Measurements from ENCODE around the gene DPH7.
"Not testable (repeated sequence)": the region's sequence is repeated elsewhere in the genome, so short reads cannot be mapped to it uniquely, and the experiment has no call there.

Gene DPH7

DNA sequence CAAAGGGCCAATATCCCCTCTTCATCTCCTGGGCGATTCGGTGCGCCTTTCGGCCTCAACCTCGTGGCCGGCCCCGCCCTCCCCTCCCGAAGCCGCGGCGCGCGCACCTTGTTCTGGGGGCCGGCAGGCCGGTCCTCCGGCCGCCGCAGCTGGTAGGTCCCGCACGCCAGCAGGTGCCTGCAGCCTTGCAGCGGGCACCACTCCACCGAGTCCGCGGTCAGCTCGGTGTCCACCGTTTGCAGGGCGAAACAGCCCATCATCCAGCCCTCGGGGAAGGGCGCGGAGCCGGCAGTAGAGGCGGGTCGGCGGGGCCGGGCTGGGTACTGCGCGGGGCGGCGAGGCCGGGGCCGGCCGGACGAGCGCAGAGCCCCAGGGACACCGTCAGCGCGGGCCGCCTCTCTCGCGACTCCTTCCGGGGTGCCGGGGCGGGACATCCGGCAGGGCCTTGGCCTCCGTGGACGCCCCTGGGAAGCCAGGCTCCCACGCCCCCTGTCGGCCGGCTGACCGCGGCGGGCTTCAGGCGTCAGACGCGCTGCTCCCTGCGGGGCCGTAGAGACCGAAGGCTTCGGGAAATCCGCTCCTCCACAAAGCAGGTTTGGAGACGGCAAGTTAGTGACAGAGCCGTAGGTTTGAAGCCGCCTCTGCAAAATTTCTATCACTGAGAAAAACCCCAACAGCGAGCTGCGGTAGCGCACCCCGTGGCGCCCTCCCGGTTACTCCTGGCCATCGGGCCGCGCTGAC is at the start of gene DPH7:
Gene DPH7, minus strand, starts transcription at position 408 of the 741 bp plus-strand sequence. Its CDS starts 148 bp downstream, at position 260.
- peak; percentile 13 for FAIRE-seq
- peak; percentile 98 for DNase-seq (ENCODE audit: low spot score)

DNA sequence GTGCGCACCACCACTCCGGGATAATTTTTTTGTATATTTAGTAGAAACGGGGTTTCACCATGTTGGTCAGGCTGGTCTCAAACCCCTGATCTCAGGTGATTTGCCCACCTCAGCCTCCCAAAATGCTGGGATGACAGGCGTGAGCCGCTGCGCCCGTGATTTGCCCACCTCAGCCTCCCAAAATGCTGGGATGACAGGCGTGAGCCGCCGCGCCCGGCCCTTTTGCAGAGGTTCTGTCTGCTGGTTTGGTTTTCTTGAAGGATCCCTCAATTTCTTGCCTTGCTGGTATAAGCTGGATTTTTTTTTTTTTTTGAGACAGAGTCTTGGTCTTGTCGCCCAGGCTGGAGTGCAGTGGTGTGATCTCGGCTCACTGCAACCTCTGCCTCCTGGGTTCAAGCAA is 48.7 kb upstream of the DPH7 start:
- DNase-seq (ENCODE audit: low spot score); FAIRE-seq: not testable (repeated sequence)

DNA sequence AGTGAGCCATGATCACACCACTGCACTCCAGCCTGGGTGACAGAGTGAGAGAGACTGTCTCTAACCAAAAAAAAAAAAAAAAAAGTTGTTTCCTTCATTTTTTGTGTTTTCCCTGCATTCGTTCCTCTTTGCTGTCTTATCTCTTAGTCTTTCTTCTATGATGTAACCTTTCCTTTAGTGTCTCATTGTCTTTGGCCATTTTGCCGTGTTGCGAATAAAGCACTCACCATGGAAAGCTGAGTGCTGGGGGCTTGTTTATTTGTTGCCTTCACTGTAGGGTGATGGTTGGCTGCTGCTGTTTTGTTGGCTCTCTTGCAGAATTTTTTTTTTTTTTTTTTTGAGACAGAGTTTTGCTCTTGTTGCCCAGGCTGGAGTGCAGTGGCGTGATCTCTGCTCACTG is 47.7 kb upstream of the DPH7 start:
- DNase-seq (ENCODE audit: low spot score) (no peak), FAIRE-seq (no peak)

- FAIRE-seq: not testable (repeated sequence)
Measured at GRCh38 chr9:137622211-137622610, 43.5 kb upstream of the DPH7 start.

GRCh38 chr9:137621131-137621757 is 42.5 kb upstream of the DPH7 start:
- DNase-seq (ENCODE audit: low spot score) (no peak), FAIRE-seq (no peak)

More at GRCh38 chr9:137622211-137622610, 43.5 kb upstream of the DPH7 start:
- not testable (repeated sequence) for DNase-seq (ENCODE audit: low spot score)

GRCh38 chr9:137620581-137620980 is 41.9 kb upstream of the DPH7 start:
- DNase-seq (ENCODE audit: low spot score) (no peak), FAIRE-seq (no peak)

DNA sequence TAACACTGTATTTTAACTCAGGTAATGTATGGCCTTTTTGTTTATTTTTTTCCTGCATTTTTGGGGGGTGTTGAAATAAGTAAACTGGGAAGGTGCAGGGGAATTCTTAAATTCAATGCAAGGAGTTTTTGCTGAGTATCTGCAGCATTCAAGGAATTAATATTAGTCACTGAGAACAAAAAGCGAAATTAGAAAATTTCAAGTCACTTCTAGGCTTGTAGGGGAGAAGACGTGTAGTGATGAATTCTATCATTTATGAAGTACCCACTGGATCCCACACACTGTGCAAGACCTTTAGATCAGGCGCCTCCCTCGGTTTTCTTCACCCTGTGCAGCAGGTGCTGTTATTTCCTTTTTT is 41.3 kb upstream of the DPH7 start:
- DNase-seq (ENCODE audit: low spot score): no peak

DNA sequence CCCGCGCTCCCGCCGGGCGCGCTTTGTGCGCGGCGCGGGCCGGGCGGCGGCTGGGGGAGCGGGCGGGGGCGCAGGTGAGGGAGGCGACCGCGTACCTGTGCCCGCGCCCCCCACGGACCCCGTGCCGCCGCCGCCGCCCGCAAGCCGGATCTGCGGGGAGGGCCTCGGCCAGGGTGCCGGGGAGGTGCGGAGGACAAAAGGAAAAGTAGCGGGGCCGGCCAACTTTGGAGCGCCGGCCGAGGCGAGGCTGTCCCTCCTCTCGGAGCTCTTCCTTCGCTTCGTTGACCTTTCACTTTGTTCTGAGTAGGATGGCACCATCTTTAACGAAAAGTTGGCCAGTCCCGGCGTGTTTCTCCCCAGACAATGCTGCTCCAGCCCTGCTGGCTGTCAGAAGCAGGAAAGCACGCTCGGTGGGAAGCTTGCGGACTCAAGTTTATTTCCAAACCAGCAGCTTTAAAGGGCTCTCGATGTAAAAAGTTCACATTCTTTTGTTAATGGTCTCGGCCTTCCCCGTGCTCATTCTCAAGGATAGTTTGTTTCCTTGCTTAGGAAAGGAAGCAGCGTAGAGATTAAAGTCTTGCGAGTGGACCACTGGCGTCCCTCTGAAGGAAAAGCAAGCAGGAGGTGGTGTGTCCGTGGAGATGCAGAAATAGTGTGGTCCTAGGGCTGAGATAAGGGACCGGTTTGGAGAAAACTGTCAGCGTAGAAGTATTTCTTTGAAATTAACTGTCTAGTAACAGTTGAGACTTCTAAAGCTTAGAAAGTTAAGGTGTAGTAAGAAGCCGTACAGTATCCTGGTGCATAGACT is 40.7 kb upstream of the DPH7 start:
- DNase-seq (ENCODE audit: low spot score) (peak; percentile 43), FAIRE-seq (no peak)

More for the DNA sequence above, 41.3 kb upstream of the DPH7 start:
- no peak for FAIRE-seq

- FAIRE-seq (no peak), DNase-seq (ENCODE audit: low spot score) (peak; percentile 97)
Measured at GRCh38 chr9:137618105-137619067, 39.7 kb upstream of the DPH7 start, which contains the start of gene EHMT1. EHMT1 (plus strand) TSS chr9:137619005; CDS start chr9:137619029, 24 bp downstream.

- DNase-seq (ENCODE audit: low spot score) (no peak), FAIRE-seq (no peak)
Measured at GRCh38 chr9:137615387-137615871, 36.7 kb upstream of the DPH7 start.

DNA sequence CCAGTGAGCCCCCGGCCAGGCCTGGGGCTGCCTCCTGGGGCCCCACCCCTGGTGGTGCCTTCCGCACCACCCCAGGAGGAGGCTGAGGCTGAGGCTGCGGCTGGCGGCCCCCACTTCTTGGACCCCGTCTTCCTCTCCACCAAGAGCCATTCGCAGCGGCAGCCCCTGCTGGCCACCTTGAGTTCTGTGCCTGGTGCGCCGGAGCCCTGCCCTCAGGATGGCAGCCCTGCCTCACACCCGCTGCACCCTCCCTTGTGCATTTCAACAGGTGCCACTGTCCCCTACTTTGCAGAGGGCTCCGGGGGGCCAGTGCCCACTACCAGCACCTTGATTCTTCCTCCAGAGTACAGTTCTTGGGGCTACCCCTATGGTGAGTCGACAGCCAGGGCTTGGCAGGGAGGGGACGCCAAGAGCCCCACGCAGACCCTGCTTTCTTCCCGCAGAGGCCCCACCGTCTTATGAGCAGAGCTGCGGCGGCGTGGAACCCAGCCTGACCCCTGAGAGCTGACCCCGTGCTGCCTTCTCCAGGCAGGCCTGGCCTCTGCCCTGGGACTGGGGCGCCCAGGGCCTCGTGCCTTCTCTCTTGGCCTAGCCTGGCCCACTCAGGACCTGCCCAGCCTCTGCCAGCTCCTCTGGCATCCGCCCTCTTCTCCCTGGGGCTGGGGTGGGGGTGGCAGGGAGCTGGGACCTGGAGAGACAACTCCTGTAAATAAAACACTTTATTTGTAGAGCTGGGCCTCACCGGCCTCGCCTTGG is 36.1 kb upstream of the DPH7 start:
- FAIRE-seq (no peak), DNase-seq (ENCODE audit: low spot score) (no peak)

DNA sequence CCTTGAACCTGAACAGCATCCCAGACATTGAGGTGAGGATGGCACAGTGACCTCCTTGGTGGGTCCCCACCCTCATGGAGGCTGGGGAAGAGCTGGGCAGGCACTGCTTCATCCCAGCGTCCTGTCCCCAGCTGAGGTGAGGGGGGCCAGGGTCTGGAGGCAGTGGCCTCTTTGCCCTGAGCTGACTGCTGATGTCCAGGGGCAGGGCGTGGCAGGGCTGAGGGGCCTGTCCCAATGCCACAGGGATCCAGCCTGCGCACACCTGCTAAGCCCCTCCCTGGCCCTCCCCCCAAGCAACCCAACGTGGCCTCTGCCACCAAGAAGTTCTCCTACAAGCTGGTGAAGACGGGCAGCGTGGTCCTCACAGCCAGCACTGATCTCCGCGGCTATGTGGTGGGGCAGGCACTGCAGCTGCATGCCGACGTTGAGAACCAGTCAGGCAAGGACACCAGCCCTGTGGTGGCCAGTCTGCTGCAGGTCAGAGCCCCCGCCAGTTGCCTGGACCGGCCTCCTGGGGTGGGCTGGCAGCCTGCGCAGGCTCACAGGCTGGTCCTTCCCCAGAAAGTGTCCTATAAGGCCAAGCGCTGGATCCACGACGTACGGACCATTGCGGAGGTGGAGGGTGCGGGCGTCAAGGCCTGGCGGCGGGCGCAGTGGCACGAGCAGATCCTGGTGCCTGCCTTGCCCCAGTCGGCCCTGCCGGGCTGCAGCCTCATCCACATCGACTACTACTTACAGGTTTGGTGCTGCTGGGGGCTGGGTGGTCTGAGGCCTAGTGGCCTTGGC is 35.2 kb upstream of the DPH7 start:
- no peak for FAIRE-seq

DNA sequence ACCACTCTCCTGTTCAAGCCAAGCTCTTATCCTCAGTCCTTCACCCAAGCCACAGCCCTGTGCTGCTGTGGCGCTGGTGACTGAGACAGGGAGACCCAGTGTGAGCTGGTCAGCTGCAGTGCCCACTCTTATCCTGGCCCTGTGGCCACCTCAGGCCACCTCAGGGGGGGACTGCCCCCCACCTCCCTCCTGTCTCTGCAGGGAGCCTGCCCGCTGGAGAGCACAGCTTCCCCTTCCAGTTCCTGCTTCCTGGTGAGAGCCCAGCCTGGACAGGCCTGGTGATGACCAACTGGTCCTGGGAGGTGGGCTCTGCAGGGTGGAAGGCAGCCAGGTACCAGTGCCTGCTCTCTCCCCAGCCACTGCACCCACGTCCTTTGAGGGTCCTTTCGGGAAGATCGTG is 34.5 kb upstream of the DPH7 start:
- FAIRE-seq (no peak), DNase-seq (ENCODE audit: low spot score) (no peak)

More for the DNA sequence above, 35.2 kb upstream of the DPH7 start:
- DNase-seq (ENCODE audit: low spot score): no peak

GRCh38 chr9:137612741-137613142 is 34.0 kb upstream of the DPH7 start:
- DNase-seq (ENCODE audit: low spot score): no peak
- FAIRE-seq: no peak

GRCh38 chr9:137611623-137612609 is 33.2 kb upstream of the DPH7 start:
- DNase-seq (ENCODE audit: low spot score) (peak; percentile 86), FAIRE-seq (peak; percentile 96)

DNA sequence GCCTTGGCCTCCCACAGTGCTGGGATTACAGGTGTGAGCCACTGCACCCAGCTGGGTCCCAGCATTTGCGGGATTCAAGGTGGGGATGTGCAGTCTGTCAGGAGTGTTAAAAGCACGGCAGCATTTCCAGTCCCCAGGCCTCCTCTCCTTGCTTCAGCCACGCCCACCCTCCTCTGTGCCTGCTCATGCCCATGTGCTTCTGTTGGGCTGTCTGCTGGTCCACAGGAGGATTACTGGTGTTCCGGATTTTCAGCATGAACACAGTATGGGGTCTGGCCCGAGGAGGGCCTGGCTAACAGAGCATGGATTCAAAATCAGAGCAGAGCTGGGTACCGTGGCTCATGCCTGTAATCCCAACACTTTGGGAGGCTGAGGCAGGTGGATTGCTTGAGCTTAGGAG is 32.2 kb upstream of the DPH7 start:
- no peak for DNase-seq (ENCODE audit: low spot score)
- FAIRE-seq: no peak

DNA sequence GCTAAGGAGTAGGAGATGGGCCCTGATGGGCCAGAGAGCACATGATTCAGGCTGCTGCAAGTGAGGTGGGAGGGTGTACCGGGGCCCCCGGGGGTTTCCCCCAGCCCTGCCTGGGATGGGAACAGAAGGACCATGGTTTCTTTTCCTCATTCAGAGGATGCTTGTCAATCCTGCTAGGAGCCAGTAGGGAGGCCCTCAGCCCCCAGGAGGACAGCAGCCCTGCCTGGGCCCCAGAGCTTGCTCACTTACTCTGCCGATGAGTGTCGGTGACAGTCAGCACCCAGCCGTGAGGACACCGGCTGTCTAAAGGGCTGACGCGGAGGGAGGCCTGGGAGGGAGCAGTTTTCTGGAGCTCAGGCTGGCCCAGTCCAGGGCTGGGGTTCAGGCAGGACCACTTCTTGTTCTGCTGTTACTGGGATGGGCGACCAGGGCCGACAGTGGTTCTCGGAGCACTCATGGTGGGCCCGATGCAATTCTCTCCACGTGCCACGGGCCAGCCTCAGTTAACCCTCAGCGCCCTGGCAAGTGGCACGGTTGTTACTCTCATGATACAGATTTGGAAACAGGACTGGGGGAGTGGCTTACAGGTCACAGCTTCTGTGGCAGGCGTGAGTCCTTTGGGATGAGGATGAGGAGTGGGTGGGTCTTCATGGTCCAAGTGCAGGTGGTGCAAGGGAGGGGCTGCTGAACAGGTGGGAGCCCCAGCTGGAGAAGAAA is 28.6 kb upstream of the DPH7 start:
- FAIRE-seq: no peak
- DNase-seq (ENCODE audit: low spot score): no peak
